Stimulated activated CD8-positive, alpha-beta memory T cell treated with anti-CD3 and anti-CD28 coated beads, Interleukin-7, amount 100 ng/mL, for 1 hour (primary cell): Measurements from ENCODE around the gene MYO18B.

Source experiments
- DNase-seq, 2 donors: peaks; one replicate each; pipeline ENCODE4 v3.0.0-alpha.2; 2020; ENCODE audit warnings: low read depth in 2 of 2

The MYO18B gene

GRCh38 chr22:26047516-26047915 is 305.5 kb downstream of the MYO18B start:
- no peak for DNase-seq

- DNase-seq = no peak
These were observed 305.9 kb downstream of the MYO18B start for GRCh38 chr22:26047920-26048319.

GRCh38 chr22:26050079-26050478 is 308.1 kb downstream of the MYO18B start:
- no peak for DNase-seq

GRCh38 chr22:26053737-26054316 is 311.8 kb downstream of the MYO18B start:
- no peak for DNase-seq

GRCh38 chr22:26054841-26055605 is 313.0 kb downstream of the MYO18B start:
- no peak for DNase-seq

- no peak for DNase-seq
These were observed 313.7 kb downstream of the MYO18B start for GRCh38 chr22:26055693-26056092.

GRCh38 chr22:26056455-26057200 is 314.6 kb downstream of the MYO18B start:
- no peak for DNase-seq

GRCh38 chr22:26057731-26058130 is 315.7 kb downstream of the MYO18B start:
- DNase-seq = no peak

- DNase-seq = no peak
These were observed 322.1 kb downstream of the MYO18B start for GRCh38 chr22:26064048-26064447.

GRCh38 chr22:26065847-26066246 is 323.9 kb downstream of the MYO18B start:
- DNase-seq = no peak

GRCh38 chr22:26066534-26066933 is 324.5 kb downstream of the MYO18B start:
- no peak for DNase-seq

GRCh38 chr22:26068571-26068970 is 326.6 kb downstream of the MYO18B start:
- no peak for DNase-seq

- no peak for DNase-seq
These were observed 330.6 kb downstream of the MYO18B start for GRCh38 chr22:26072621-26073020.

GRCh38 chr22:26075251-26075650 is 333.3 kb downstream of the MYO18B start:
- no peak for DNase-seq

- DNase-seq = no peak
These were observed 337.0 kb downstream of the MYO18B start for GRCh38 chr22:26079009-26079408.
